Activated CD4-positive, alpha-beta T cell treated with anti-CD3 and anti-CD28 coated beads, Interleukin-2, amount 50 U/mL, for 4 hours (primary cell): ENCODE data around the gene PER3.
"Not testable (repeated sequence)": the region's sequence is repeated elsewhere in the genome, so short reads cannot be mapped to it uniquely, and the experiment has no call there.

ENCODE experiments used
- DNase-seq, 2 experiments: peaks; one replicate each; pipeline ENCODE4 v3.0.0-alpha.2; 2020

Gene PER3

GRCh38 chr1:7780976-7781375, 3.1 kb upstream of the PER3 start:
- no peak for DNase-seq

- DNase-seq: no peak
Observed at GRCh38 chr1:7781501-7781900, 2.6 kb upstream of the PER3 start.

GRCh38 chr1:7781923-7782495, 2.1 kb upstream of the PER3 start:
- DNase-seq: peak; percentile 14 to 17

GRCh38 chr1:7783178-7783711, 846 bp upstream of the PER3 start:
- no peak for DNase-seq

DNA sequence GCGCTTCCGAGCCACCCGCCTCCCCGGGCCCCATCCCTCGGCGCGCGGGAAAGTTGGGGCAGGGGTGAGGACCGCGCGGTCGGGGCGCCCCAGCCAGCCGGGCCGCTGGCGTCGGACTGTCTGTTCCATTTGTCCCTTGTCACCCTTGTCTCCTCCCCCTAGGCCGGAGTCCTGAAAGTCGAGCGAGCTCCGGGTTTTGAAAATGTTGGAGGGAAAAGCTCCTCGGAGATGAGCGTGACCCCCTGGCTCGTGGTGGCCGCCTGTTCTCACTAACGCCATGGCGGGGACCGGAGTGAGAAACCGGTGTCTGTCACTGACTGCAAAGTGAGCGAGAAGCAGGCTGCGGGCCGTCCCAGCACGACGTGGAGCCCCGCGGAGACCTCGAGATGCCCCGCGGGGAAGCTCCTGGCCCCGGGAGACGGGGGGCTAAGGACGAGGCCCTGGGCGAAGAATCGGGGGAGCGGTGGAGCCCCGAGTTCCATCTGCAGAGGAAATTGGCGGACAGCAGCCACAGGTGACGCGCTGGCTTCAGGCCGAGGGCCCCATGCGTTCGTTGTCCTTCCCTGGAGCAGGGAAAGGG, 491 bp downstream of the PER3 start:
- peak in 1 of 2 experiments; percentile 3 for DNase-seq

- no peak for DNase-seq
Observed at GRCh38 chr1:7785108-7785507, 1.0 kb downstream of the PER3 start.

- DNase-seq: no peak
Observed at GRCh38 chr1:7786795-7787194, 2.7 kb downstream of the PER3 start.

DNA sequence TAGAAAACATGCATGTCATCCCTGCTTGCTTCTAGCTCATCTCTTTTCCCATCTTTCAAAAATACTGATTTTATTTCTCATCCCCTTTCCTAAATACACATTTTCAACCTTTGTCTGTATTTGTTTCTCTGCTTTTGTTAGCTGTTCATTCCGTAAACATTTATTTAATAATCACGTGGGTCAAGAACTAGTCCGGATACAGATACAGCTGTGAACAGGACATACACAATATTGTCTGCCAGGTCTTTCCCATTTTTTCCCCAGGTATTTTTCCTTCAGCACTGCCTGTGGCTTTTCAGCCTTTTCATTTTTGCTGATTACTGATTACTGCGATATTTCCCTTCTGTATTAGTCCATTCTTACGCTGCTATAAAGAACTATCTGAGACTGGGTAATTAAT, 5.7 kb downstream of the PER3 start:
- no peak for DNase-seq

- DNase-seq: not testable (repeated sequence)
Observed at GRCh38 chr1:7791027-7791426, 6.9 kb downstream of the PER3 start.

GRCh38 chr1:7795406-7795805, 11.3 kb downstream of the PER3 start:
- no peak for DNase-seq

- no peak for DNase-seq
Observed at GRCh38 chr1:7805460-7805859, 21.4 kb downstream of the PER3 start.

GRCh38 chr1:7808253-7808844, 24.3 kb downstream of the PER3 start:
- DNase-seq: no peak

- DNase-seq: no peak
Observed at GRCh38 chr1:7809742-7810141, 25.7 kb downstream of the PER3 start.

DNA sequence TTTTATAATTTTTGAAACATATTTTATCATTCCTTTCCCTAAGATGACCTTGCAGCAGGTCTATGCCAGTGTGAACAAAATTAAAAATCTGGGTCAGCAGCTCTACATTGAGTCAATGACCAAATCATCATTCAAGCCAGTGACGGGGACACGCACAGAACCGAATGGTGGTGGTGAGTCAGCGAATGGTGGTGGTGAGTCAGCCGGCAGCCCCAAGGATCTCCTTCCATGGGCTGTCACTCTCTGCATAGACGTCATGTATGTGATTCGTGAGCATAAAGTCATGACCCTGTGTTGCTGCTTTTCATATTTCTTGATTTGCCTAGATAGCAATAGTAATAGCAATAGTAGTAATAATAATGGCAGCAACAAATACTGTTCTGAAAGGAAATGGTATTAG, 26.3 kb downstream of the PER3 start:
- DNase-seq: peak in 1 of 2 experiments; percentile 6

GRCh38 chr1:7811476-7811875, 27.4 kb downstream of the PER3 start:
- no peak for DNase-seq

DNA sequence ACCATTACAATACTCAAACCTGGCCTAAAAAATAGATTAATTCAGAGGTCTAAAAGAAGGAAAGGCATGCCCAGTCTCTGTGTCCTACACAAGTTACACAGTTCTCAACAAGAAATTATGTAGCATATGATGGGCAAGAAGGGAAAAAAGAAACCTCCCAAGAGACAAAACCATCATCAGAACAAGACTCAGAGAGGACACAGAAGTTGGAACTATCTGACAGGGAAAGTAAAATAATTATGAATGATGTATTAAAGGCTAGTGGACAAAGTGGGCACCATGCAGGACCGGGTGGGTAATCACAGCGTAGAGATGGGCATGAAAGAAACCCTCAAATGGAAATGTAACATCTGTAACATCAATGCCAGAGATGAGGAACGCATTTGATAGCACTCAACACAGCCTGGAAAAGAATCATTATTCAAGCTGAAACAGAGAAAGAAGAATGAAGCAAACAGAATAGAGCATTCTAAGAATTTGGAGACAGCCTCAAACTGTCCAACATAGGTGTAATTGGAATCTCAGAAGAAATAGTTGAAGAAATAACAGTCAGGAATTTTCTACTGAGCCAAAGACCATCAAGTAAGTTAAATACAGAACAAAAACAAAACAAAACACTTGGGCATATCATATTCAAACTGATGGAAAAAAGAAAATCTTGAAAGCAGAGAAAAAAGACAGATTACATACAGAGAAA, 29.7 kb downstream of the PER3 start:
- no peak for DNase-seq

GRCh38 chr1:7821282-7821681, 37.2 kb downstream of the PER3 start:
- no peak for DNase-seq

DNA sequence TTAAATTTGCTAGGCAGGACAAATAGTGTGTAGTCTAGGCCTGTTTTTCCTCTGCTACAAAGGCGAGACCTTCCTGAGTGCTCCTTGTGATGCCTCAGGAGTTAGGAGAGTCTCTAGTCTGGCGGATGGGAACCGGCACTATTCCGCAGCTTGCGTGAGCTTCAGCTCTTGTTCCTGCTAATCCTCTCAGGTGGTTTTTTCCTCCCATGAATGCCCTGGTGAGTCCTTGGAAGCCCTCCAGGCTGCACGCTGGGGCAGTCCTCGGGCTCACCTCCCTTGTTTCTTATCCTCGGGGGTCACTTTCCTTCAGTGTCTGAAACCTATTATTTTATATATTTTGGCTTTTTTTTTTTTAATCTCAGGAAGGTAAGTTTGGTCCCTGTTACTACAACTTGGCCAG, 40.6 kb downstream of the PER3 start:
- no peak for DNase-seq

DNA sequence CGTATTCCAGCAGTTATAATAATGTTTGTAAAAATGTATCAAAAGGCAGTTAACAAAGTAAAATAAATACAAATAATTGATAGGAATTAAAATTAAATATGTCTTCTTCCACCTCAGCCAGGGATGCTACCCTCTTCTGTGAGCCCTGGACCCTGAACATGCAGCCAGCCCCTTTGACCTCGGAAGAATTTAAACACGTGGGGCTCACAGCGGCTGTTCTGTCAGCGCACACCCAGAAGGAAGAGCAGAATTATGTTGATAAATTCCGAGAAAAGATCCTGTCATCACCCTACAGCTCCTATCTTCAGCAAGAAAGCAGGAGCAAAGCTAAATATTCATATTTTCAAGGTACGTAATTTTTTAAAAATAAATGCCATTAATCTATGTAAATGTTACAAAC, 42.3 kb downstream of the PER3 start:
- DNase-seq: no peak

- peak; percentile 16 to 26 for DNase-seq
Observed at GRCh38 chr1:7827126-7827955, 43.2 kb downstream of the PER3 start.

GRCh38 chr1:7831458-7831857, 47.4 kb downstream of the PER3 start:
- no peak for DNase-seq

GRCh38 chr1:7833035-7833434, 48.9 kb downstream of the PER3 start:
- DNase-seq: no peak

DNA sequence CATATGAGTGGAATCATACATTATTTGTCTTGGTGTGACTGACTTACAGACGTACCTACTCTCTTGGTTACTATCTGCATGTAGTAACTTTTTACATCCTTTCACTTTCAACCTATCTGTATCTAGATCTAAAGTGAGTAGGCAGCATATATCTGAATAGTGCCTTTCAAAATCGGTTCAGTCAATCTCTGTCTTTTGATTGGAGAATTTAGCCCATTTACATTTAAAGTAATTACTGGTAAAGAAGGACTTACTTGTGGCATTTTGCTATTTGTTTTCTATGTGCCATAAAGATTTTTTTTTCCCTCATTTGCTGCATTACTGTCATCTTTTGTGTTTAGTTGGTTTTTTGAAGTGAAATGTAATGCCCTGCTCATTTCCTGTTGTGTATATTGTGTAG, 54.6 kb downstream of the PER3 start:
- DNase-seq: no peak
